Liver (tissue), 9 donors: ENCODE measurements around the gene PYGB. TPM values are rescaled to one million over a fixed set of nuclear protein-coding genes. Genes with fewer than 3 reads are reported as not detected.

ENCODE experiments used
- DNase-seq: peaks from one replicate; pipeline ENCODE4 v3.0.0-alpha.2; 2017; ENCODE audit warnings: low spot score
- H3K27ac ChIP-seq, 2 donors: one replicate each; pipeline ENCODE4 v1.7.0; 2013; ENCODE audit warnings: inconsistent platforms in 2 of 2, low read length in 2 of 2, control low read depth in 1 of 2, low read depth in 1 of 2, mild to moderate bottlenecking in 1 of 2
- H3K27me3 ChIP-seq, 4 donors: one replicate each; pipeline versions ENCODE4 v1.6.1 to v1.7.0; 2013; ENCODE audit warnings: low read length in 3 of 4, inconsistent platforms in 1 of 4, mild to moderate bottlenecking in 1 of 4, moderate library complexity in 1 of 4; ENCODE audit not compliant: control insufficient read depth in 4 of 4, insufficient read depth in 4 of 4
- H3K36me3 ChIP-seq, 4 donors: one replicate each; pipeline versions ENCODE4 v1.6.1 to v1.7.0; 2013; ENCODE audit warnings: low read length in 3 of 4, mild to moderate bottlenecking in 3 of 4, low read depth in 1 of 4, moderate library complexity in 1 of 4; ENCODE audit not compliant: control insufficient read depth in 4 of 4, insufficient read depth in 3 of 4
- H3K4me1 ChIP-seq, 4 donors: one replicate each; pipeline versions ENCODE4 v1.6.1 to v1.7.0; 2013; ENCODE audit warnings: low read length in 3 of 4, mild to moderate bottlenecking in 3 of 4, moderate library complexity in 1 of 4; ENCODE audit not compliant: control insufficient read depth in 4 of 4, insufficient read depth in 4 of 4
- H3K4me3 ChIP-seq, 3 donors: one replicate each; pipeline versions ENCODE4 v1.6.1 to v1.7.0; 2013; ENCODE audit warnings: low read length in 3 of 3, control low read depth in 1 of 3, low read depth in 1 of 3, mild to moderate bottlenecking in 1 of 3
- H3K9ac ChIP-seq, 2 donors: one replicate each; pipeline ENCODE4 v1.7.0; 2013; ENCODE audit warnings: low read length in 2 of 2, mild to moderate bottlenecking in 2 of 2, moderate library complexity in 2 of 2, control low read depth in 1 of 2, low read depth in 1 of 2
- H3K9me3 ChIP-seq, 4 donors: one replicate each; pipeline versions ENCODE4 v1.6.1 to v1.7.0; 2013; ENCODE audit warnings: low read length in 3 of 4; ENCODE audit not compliant: control insufficient read depth in 4 of 4
- EGR1 ChIP-seq, 2 donors: IDR thresholded peaks; 2 replicates each; pipeline ENCODE4 v1.6.1; 2016 to 2018; ENCODE audit warnings: antibody characterized with exemption in 2 of 2, low read depth in 2 of 2
- FOXA1 ChIP-seq: IDR thresholded peaks from 2 replicates; pipeline ENCODE4 v1.6.1; 2016; ENCODE audit warnings: antibody characterized with exemption
- FOXA2 ChIP-seq: IDR thresholded peaks from 2 replicates; pipeline ENCODE4 v1.6.1; 2016; ENCODE audit warnings: antibody characterized with exemption
- GABPA ChIP-seq, 2 donors: IDR thresholded peaks in 1 of 2; conservative IDR thresholded peaks in 1 of 2; 2 replicates each; pipeline ENCODE4 v1.6.1; 2016; ENCODE audit warnings: antibody characterized with exemption in 2 of 2, mild to moderate bottlenecking in 1 of 2, moderate library complexity in 1 of 2
- HNF4A ChIP-seq, 2 donors: conservative IDR thresholded peaks; 2 replicates each; pipeline ENCODE4 v1.6.1; 2016; ENCODE audit warnings: antibody characterized with exemption in 2 of 2, mild to moderate bottlenecking in 2 of 2
- HNF4G ChIP-seq: IDR thresholded peaks from 2 replicates; pipeline ENCODE4 v1.6.1; 2016; ENCODE audit warnings: antibody characterized with exemption
- JUND ChIP-seq, 2 donors: IDR thresholded peaks; 2 replicates each; pipeline ENCODE4 v1.6.1; 2016; ENCODE audit warnings: antibody characterized with exemption in 2 of 2
- NR2F2 ChIP-seq: IDR thresholded peaks from 2 replicates; pipeline ENCODE4 v1.6.1; 2016; ENCODE audit warnings: antibody characterized with exemption
- RAD21 ChIP-seq, 2 donors: IDR thresholded peaks; 2 replicates each; pipeline ENCODE4 v1.6.1; 2016; ENCODE audit warnings: antibody characterized with exemption in 2 of 2, mild to moderate bottlenecking in 2 of 2
- RXRA ChIP-seq, 2 donors: IDR thresholded peaks; 2 replicates each; pipeline ENCODE4 v1.6.1; 2017 to 2018; ENCODE audit warnings: antibody characterized with exemption in 2 of 2, mild to moderate bottlenecking in 1 of 2
- SP1 ChIP-seq: IDR thresholded peaks from 2 replicates; pipeline ENCODE4 v1.6.1; 2018; ENCODE audit warnings: antibody characterized with exemption, mild to moderate bottlenecking
- TAF1 ChIP-seq: conservative IDR thresholded peaks from 2 replicates; pipeline ENCODE4 v1.6.1; 2016; ENCODE audit warnings: antibody characterized with exemption, mild to moderate bottlenecking
- YY1 ChIP-seq: IDR thresholded peaks from 2 replicates; pipeline ENCODE4 v1.6.1; 2016; ENCODE audit warnings: antibody characterized with exemption, mild to moderate bottlenecking
- WGBS: extraction: QIAGEN DNeasy Blood & Tissue Kit; methylation state at CpG from one replicate; pipeline ENCODE4 v1.1.7; 2013; 5-methylcytosine and 5-hydroxymethylcytosine counted together
- polyA plus RNA-seq, 2 donors: library from polyadenylated mRNA; stranded (reverse) in 1 of 2; unstranded in 1 of 2; fragments of 200-250 nt in 1 of 2; fragments of >200 nt in 1 of 2; fragmentation: Nextera tagmentation in 1 of 2; extraction: Ambion mirVana in 1 of 2; gene quantifications; one replicate each; pipeline versions ENCODE4 v1.2.1 to v1.2.3, GENCODE V29; 2013 to 2015
- total RNA-seq, 2 donors: library from RNA; depleted of rRNA; stranded (reverse); fragments of >200 nt; gene quantifications; one replicate each; pipeline ENCODE4 v1.2.3, GENCODE V29; 2014
- TF ChIP-seq, protein P1 (sequence below): IDR thresholded peaks from 2 replicates; pipeline ENCODE4 v1.6.1; 2016; ENCODE audit warnings: antibody characterized with exemption, mild to moderate bottlenecking
- TF ChIP-seq, protein P2 (sequence below): IDR thresholded peaks from 2 replicates; pipeline ENCODE4 v1.6.1; 2016; ENCODE audit warnings: antibody characterized with exemption
- TF ChIP-seq, protein P3 (sequence below): fragments of 150-350 bp; IDR thresholded peaks from 2 replicates; pipeline ENCODE4 v1.5.1; 2017; ENCODE audit warnings: improper control_type of control experiment, low read depth, low read length; ENCODE audit not compliant: missing input control
- TF ChIP-seq, protein P4 (sequence below): IDR thresholded peaks from 2 replicates; pipeline ENCODE4 v1.6.1; 2016; ENCODE audit warnings: antibody characterized with exemption
- TF ChIP-seq, protein P5 (sequence below): IDR thresholded peaks from 2 replicates; pipeline ENCODE4 v1.6.1; 2016; ENCODE audit warnings: antibody characterized with exemption
- donor health status: healthy.
- donor health status: healthy.
- donor health status: healthy.
- donor health status: healthy.
- donor health status: healthy.

PYGB gene
- total and polyA plus RNA-seq, 4 donors = 3.6 to 11.7 (median 9.8) TPM

DNA sequence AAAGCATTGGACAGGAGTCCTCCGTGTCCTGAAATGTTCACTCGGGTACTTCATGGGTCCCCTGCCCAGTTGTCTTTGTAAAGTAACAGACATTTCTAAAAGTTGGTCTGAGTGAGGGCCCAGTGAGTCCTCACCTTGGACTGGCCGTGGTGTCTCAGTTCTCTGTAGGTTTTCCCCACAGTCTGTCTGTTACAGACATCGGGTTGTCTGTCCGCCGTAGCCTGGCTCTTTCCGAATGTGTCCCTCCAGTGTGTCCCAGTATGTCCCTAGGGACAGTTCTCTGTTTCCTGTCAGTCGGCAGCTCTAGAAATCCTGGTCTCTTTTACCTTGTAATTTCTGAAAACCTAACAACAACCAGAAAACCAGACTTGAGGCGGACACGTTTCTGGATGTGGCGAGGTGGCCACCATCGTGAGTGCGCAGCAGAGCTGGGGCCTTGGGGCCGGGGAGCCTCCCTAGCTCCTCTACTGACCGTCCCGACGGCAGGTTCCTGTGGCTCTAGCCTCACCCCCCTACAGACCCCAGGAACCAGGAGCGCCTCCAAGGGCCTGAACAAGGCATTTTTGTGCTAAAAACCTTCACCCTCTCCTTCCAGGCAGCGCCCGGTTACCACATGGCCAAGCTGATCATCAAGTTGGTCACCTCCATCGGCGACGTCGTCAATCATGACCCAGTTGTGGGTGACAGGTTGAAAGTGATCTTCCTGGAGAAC, 42.2 kb downstream of the PYGB start:
- no peak overlapping the region for H3K4me3 ChIP-seq
- H3K9me3 ChIP-seq = no peaks in the 10 kb centered on the region
- H3K27ac ChIP-seq = no peak overlapping the region
- H3K9ac ChIP-seq = no peak overlapping the region
- no peak for DNase-seq
- H3K27me3 ChIP-seq = no peaks in the 10 kb centered on the region
- peaks cover 2 to 14% (median 6%) of the 10 kb centered on the region in 4 donors for H3K36me3 ChIP-seq
- no peak for TF ChIP-seq JUND (IDR thresholded peaks at IDR 0.05)
- TF ChIP-seq FOXA2 = no peak
- TF ChIP-seq HNF4A (conservative IDR thresholded peaks at IDR 0.05) = no peak
- TF ChIP-seq, protein P1, sequence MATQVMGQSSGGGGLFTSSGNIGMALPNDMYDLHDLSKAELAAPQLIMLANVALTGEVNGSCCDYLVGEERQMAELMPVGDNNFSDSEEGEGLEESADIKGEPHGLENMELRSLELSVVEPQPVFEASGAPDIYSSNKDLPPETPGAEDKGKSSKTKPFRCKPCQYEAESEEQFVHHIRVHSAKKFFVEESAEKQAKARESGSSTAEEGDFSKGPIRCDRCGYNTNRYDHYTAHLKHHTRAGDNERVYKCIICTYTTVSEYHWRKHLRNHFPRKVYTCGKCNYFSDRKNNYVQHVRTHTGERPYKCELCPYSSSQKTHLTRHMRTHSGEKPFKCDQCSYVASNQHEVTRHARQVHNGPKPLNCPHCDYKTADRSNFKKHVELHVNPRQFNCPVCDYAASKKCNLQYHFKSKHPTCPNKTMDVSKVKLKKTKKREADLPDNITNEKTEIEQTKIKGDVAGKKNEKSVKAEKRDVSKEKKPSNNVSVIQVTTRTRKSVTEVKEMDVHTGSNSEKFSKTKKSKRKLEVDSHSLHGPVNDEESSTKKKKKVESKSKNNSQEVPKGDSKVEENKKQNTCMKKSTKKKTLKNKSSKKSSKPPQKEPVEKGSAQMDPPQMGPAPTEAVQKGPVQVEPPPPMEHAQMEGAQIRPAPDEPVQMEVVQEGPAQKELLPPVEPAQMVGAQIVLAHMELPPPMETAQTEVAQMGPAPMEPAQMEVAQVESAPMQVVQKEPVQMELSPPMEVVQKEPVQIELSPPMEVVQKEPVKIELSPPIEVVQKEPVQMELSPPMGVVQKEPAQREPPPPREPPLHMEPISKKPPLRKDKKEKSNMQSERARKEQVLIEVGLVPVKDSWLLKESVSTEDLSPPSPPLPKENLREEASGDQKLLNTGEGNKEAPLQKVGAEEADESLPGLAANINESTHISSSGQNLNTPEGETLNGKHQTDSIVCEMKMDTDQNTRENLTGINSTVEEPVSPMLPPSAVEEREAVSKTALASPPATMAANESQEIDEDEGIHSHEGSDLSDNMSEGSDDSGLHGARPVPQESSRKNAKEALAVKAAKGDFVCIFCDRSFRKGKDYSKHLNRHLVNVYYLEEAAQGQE = no peak
- TF ChIP-seq FOXA1 = no peak
- 96% methylated on average over 24 of the region's 24 CpGs for WGBS
- H3K4me1 ChIP-seq = peaks cover 0 to 4% (median 0%) of the 10 kb centered on the region in 4 donors

DNA sequence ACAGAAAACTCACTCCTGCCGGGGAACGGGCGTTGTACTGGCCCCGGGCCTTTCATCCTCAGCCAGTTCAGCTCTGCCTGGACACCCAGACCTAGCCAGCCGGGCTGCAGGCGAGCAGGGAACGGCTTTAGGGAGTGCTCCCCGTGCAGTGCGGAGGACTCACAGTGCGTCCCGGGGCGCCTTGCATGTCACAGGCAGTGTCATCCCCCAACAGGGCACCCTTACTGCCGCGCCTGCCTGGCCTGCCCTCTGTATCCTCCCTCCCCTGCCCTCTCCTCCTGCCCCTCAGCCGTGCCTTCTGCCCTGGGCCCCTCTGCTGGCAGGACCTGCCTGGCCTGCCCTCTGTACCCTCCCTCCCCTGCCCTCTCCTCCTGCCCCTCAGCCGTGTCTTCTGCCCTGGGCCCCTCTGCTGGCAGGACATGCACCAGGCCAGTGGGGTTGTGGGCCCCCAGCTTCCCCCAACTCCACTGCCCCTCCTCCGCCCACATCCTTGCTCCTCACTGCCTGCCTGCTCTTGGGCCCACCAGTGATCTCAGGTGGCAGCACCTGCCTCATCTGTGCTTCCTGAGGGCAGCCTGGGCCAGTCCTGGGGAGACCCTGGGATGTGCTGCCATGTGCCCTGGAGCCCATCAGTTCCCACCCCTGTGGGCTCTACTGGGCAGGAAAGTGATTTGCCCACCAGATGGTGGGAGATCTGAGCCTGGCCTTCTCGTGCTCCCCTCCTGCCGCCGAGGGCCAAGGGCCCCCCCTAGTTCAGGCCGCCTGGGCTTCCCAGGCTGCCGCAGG, 43.0 kb downstream of the PYGB start:
- Histone ChIP-seq H3K4me1 (peaks cover 0 to 4% (median 0%) of the 10 kb centered on the region in 4 donors), H3K9ac (no peak overlapping the region), H3K9me3 (no peaks in the 10 kb centered on the region), H3K27me3 (no peaks in the 10 kb centered on the region), H3K36me3 (peaks cover under 1 to 13% (median 3%) of the 10 kb centered on the region in 4 donors), H3K27ac (no peak overlapping the region), H3K4me3 (no peak overlapping the region)
- no peak for TF ChIP-seq FOXA2
- no peak for TF ChIP-seq GABPA (IDR thresholded peaks at IDR 0.05 in 1 of 2, conservative IDR thresholded peaks at IDR 0.05 in 1 of 2)
- no peak for TF ChIP-seq EGR1 (IDR thresholded peaks at IDR 0.05; ENCODE audit: low read depth in 2 of 2)
- TF ChIP-seq, protein P2, sequence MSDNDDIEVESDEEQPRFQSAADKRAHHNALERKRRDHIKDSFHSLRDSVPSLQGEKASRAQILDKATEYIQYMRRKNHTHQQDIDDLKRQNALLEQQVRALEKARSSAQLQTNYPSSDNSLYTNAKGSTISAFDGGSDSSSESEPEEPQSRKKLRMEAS = no peak
- TF ChIP-seq, protein P3, sequence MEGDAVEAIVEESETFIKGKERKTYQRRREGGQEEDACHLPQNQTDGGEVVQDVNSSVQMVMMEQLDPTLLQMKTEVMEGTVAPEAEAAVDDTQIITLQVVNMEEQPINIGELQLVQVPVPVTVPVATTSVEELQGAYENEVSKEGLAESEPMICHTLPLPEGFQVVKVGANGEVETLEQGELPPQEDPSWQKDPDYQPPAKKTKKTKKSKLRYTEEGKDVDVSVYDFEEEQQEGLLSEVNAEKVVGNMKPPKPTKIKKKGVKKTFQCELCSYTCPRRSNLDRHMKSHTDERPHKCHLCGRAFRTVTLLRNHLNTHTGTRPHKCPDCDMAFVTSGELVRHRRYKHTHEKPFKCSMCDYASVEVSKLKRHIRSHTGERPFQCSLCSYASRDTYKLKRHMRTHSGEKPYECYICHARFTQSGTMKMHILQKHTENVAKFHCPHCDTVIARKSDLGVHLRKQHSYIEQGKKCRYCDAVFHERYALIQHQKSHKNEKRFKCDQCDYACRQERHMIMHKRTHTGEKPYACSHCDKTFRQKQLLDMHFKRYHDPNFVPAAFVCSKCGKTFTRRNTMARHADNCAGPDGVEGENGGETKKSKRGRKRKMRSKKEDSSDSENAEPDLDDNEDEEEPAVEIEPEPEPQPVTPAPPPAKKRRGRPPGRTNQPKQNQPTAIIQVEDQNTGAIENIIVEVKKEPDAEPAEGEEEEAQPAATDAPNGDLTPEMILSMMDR = no peak
- TF ChIP-seq HNF4A (conservative IDR thresholded peaks at IDR 0.05) = no peak
- TF ChIP-seq, protein P4, sequence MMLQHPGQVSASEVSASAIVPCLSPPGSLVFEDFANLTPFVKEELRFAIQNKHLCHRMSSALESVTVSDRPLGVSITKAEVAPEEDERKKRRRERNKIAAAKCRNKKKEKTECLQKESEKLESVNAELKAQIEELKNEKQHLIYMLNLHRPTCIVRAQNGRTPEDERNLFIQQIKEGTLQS = no peak
- TF ChIP-seq YY1 = no peak
- TF ChIP-seq RAD21 (IDR thresholded peaks at IDR 0.05) = no peak
- TF ChIP-seq, protein P1 = no peak
- TF ChIP-seq JUND (IDR thresholded peaks at IDR 0.05) = no peak
- TF ChIP-seq, protein P5, sequence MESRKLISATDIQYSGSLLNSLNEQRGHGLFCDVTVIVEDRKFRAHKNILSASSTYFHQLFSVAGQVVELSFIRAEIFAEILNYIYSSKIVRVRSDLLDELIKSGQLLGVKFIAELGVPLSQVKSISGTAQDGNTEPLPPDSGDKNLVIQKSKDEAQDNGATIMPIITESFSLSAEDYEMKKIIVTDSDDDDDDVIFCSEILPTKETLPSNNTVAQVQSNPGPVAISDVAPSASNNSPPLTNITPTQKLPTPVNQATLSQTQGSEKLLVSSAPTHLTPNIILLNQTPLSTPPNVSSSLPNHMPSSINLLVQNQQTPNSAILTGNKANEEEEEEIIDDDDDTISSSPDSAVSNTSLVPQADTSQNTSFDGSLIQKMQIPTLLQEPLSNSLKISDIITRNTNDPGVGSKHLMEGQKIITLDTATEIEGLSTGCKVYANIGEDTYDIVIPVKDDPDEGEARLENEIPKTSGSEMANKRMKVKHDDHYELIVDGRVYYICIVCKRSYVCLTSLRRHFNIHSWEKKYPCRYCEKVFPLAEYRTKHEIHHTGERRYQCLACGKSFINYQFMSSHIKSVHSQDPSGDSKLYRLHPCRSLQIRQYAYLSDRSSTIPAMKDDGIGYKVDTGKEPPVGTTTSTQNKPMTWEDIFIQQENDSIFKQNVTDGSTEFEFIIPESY = no peak
- no peak for TF ChIP-seq TAF1
- no peak for TF ChIP-seq RXRA (IDR thresholded peaks at IDR 0.05)
- no peak for TF ChIP-seq HNF4G
- TF ChIP-seq SP1 = no peak
- no peak for TF ChIP-seq NR2F2
- no peak for TF ChIP-seq FOXA1
- WGBS = 96% methylated on average over 22 of the region's 22 CpGs
- no peak for DNase-seq
